Occipital lobe (tissue), 2 donors: ENCODE results near the gene NUAK2. TPM values are rescaled to one million over a fixed set of nuclear protein-coding genes. Genes with fewer than 3 reads are reported as not detected.

ENCODE experiments used
- DNase-seq: peaks from one replicate; lab custom pipeline; 2025; lab: John Stamatoyannopoulos, UW
- total RNA-seq: library from RNA; depleted of rRNA; stranded (reverse); fragments of >200 nt; gene quantifications from one replicate; pipeline ENCODE4 v1.2.3, GENCODE V29; 2014

NUAK2 gene
- total RNA-seq, 1 donor from 2014 or later = 1.1 TPM

GRCh38 chr1:205319081-205320018 is 2.2 kb downstream of the NUAK2 start:
- peak; percentile 14 for DNase-seq

DNA sequence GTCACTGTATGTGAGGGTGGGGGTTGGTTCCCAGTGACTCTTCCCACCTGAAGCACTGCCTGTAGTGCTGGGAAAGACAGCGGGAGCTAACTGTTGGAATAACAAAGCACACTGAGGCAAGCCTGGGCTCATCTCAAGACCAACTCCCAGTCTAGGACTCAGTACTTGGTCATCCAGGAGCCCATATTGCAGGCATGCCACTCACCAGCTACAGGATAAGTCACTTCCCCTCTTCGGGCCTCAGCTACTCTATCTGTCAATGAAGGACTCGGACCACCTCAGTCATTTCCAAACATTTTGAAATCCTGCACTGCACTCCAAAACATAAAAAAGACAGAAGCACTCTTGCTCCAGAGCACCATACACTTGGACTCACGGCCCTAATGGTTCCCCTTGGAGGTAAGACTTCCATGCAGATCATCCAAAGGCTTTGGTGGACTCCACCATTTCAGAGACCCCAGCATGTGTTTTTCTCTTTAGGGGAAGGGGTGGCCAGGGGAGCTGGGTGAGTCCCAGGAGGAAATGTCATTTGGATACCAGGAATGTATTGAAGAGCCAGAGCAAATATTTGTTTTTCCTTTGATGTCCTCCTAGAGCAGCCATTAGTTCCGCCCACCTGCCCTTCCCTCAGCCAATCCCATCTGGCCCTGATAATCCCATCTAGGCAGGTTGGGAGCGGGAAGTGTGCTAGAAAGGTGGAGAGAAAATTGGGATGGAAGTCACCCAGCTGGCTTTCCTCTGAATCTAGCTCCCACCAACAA is 3.1 kb downstream of the NUAK2 start:
- no peak for DNase-seq

DNA sequence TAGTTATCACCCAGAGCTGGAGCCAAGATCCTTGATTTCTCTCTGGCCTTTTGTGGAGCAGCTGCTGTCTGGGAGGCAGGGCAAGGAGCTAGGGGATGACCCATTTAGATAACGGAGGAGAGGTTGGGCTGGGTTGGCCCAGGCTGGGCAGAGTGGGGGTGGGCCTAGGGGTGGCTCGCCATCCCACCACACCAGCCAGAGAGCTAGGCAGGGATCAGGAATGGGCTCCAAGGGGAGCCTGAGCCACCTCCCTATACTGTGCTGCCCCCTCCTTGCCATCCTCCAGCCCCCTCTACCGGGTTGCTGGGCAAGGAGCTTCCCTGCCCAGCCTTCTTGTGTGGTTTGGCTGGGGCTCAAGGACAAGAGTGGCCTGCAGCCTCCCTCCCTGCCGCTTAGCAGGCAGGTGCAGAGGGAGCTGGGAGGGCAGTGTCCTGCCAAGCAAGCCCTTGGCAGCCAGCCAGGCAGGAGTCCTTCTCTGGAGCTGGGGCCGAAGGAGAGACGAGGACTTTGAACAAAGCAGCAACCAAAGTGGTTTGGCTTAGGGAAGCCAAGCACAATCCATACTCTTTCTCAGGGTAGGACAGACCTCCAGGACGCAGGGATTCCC is 4.1 kb downstream of the NUAK2 start:
- DNase-seq = no peak

GRCh38 chr1:205316161-205316566 is 5.4 kb downstream of the NUAK2 start:
- no peak for DNase-seq

DNA sequence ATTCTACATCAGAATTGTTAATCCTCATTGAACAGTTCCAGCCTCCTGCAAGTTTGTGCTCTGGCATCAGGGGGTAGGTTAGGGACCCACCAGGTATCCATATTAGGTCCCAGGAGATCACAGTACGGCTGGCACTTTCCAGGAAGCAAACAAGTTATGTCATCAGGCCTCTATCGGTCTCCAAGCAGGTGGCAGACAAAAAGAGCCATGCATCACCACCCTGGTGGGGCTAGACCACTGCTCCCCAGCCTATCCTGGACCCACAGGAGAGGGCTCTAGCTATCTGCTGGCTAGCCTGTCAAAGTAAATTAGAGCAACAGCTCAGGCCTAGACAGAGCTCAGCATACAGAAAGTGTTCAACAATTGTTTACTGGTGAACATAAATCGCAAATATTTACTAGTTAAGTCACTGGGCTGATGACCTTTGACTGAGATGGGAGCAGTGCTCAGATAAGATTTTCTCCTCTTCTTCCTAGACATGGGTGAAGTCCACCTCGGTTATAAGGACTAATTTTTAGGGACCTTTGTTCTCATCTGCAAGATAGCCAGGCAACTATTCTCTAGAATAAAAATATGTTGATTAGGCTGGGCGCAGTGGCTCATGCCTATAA is 6.4 kb downstream of the NUAK2 start:
- no peak for DNase-seq

DNA sequence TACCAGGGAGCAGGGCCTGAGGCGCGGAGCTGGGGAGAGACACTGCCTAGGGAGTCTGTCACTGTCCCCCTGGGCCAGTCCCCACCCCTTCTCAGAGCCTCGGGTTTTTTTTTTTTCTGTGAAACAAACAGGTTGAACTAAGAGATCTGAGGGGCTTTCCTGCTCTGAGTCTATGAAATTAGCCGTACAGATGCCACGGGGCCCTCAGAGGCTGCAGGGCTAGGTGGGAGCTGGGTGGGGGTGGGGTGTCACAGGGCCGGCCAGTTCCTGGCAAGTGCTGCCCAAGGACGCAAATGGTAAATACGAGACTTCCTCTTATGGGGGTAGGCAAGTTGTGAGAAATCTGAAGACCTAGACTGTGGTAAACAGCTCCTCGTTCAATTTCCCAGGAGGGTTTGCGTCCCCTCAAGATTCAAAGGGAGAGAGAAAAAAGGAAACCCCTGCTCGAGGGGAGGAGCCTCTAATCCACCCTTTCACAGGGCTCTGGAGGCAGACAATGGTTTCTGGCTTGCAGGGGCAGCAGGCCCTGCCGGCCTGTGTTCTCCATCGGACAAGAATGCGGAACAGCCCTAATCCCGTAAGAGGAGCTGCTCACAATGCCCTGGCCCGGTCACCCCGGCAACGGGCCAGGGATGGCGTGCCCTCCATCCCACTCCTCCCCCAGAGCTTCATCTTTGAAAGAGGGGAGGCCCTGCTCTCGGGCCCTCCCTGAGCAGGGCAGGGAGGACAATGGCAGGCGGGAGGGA is 7.8 kb downstream of the NUAK2 start:
- no peak for DNase-seq

DNA sequence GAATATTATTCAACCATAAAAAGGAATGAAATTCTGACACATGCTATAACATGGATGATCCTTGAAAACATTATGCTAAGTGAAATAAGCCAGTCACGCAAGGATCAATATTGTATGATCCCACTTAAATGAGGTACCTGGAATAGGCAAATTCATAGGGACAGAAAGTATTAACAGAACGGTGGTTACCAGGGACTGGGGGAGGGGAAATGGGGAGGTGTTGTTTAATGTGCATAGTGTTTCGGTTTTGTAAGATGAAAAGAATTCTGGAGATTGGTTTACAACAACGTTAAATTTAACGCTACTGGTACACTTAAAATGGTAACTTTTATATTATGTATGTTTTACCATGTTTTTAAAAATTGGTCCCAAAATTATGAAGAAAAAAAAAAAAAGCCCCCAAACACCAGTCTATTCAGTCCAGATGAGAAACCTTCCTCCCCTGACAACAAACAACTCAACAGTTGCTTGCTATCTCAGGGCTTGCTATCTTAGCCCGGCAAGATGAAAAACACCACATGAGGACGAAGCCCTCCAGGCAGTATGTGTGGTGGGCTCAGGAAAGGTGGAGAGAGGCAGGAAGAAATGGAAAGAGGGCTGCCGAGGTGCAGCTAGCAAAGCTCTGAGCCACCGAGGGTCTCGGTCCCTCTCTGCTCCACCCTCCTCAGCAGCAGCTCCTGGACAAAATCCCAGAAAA is 8.5 kb downstream of the NUAK2 start:
- no peak for DNase-seq

DNA sequence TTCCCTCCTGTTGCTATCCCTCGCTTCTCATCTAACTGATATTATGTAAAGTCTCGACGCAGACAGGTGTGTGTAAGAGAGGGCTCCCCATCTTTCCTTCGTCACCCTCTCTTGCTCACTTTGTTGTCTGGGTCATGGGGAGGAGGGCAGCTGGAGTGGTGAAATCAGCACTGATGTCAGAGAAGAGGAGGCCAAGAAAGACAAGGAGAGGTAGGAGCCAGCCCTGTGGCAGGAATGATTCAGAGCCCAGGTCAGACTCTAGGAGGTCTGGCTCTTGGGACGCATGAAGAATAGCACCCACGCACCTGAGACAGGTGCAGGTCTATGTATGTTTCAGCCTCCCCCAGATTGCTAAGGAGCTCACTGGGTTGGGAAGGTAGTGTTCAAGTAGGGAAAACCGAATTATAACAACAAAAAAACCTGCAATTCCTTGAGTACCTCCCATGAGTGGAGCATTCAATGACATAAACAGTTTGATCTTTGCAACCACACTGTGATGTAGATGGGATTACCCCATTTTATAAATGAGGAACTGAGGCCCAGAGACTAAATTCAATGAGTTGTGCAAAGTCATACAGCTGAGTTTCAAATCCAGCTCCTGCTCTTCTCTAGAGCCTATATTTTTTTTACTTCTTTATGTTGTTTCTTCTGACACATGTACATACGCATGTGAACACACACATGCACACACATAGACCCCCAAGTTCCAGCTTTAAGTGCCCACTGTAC is 10.4 kb downstream of the NUAK2 start:
- no peak for DNase-seq

DNA sequence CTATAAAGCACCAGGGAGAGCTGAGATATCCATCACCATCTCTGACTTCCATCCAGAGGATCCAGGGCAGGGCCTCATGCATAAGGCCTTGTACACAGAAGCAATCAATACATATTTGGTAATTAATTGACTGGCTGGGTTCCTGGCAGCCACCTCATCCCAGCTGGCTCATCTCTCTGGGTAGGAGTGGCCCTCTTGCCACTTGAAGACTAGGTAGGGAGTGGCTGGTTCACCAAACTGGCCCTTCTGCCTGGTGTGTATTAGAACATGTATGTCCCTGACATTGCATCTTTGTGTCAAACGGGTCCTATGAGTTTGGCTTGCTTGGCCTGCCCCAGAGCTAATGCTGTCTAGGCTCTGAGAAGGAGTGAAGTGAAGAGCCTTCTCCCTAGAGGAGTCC is 11.8 kb downstream of the NUAK2 start:
- no peak for DNase-seq

DNA sequence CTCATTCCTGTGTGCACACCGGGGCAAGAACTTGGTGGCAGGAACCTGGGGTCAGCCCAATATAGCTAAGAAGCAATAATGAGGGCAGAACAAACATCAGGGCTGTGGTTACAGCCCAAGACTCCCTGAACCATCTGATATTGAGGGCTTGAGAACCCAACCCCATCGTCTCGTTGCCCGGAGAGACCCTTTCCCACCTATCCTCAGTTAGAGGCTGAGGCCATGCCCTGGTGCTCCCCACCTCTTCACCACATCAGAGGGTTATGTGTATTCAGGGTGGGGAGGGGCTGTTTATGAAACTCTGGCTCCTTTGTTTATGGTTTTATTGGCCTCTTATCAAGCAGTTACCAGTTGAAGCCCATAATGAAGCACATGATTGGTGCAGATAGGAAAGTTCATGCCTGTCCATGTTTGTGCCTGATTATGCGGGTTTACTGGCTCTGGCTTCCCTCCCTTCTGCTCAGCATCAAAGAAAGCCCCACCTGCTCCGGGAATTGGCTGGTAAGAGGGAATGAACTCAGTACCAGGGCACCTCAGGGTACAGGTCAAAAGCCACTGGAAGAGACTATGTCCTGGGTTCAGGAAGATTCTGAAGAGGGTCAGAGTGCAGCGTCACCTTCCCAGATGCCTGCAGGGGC is 14.5 kb downstream of the NUAK2 start:
- no peak for DNase-seq

DNA sequence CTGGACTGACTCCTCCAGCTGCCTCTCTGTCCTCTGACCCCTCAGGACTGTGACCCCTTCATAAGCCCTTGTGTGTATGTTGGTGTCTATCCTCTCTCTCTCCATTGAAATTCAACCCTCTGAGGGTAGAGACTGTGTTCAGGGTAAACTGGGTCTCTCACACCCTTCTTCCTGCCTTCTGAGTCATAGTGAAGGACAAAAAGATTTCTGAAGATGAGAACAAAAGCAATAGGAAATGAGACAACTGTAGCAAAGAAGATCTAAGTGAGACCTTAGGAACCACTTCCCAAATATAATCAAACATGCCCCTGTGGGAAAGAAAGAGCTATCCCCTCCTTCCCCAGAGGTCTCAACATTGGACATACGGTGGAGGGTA is 16.9 kb downstream of the NUAK2 start:
- DNase-seq = no peak

DNA sequence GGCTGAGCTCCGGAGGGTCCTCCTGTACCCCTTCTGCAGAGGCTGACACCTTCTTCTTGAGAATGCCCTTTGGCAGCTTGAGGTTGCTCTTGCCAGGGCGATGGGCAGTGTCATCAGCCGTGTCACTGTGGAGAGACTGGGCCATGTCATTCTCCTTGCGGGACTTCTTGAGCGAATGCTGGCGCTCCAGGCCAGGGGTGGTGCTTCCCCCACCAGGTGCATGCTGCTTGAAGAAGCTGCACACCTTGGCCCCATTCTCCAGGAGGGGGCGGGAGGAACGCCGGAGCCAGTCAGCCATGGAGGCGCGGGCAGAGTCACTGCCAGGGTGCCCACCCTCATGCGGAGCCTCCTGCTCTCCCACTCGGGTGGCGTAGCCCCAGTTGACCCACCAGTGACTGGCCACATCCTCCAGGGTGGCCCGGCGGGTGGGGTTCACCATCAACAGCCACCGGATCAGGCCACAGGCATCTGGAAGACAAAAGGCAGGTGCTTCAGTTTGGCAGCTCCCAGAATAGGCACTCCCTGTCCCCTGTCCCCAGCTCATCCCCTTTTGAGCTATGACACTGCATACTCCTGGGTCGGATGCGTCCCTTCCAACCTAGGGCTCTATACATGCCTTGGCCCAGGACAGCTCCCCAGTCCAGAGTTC is 17.4 kb downstream of the NUAK2 start:
- no peak for DNase-seq

GRCh38 chr1:205303247-205303888 is 18.2 kb downstream of the NUAK2 start:
- DNase-seq = no peak

- DNase-seq = no peak
Observed at GRCh38 chr1:205301842-205302588, 19.5 kb downstream of the NUAK2 start.

DNA sequence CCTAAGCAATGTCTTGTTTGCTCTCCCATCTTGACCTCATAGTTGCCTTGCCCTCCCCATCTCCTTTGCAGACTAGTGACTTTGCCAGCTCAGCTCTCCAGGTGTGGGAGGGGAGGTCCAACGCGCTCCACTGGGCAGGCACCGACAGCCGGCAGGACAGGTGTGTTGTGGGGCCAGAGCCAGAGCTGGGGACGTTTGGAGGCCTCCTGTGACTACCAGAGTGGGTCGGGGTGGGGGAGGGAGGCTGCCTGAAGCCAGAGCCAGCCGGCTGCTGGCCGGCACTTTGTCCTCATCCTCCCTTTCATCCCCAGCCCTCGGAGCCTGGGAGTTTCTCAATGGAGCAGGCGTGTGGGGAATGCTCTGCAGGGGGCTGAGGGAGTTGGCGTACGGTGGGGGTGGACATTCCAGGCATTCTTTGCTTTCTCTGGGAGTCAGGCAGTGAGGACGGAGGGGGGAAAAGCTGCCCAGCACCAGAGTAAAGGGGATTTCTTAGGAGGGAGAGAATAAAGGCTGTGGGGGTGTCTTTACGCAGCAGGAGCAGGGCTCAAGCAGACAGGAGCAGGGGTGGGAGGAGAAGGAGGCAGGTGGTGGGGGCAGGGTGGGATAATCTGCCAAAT is 20.2 kb downstream of the NUAK2 start:
- DNase-seq = no peak

DNA sequence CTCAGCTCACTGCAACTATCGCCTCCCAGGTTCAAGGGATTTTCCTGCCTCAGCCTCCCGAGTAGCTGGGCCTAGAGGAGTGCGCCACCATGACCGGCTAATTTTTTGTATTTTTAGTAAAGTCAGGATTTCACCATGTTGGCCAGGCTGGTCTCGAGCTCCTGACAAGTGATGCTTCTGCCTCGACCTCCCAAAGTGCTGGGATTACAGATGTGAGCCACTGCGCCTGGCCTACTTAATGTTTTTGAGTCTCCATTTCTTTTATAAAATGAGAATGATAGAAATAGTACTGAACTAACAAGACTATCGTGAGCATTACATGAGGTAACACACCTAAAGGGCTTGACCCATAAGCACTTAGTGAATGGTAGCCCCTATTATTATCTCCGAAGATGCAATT is 21.4 kb downstream of the NUAK2 start:
- DNase-seq = no peak
